Epithelial cell of proximal tubule (primary cell): ENCODE data around the gene SEMA4B. TPM values are rescaled to one million over a fixed set of nuclear protein-coding genes. Genes with fewer than 3 reads are reported as not detected.
A peak's percentile ranks its signal among the peaks of the same experiment; 100 is the strongest.

ENCODE experiments used
- DNase-seq: peaks from one replicate; pipeline ENCODE4 v3.0.0-alpha.2; 2011; ENCODE audit warnings: low read depth
- H3K4me3 ChIP-seq: 2 replicates; pipeline ENCODE4 v1.5.1; 2011; ENCODE audit warnings: low read depth, mild to moderate bottlenecking, low read length
- total RNA-seq: library from RNA; depleted of rRNA; stranded (reverse); fragments of >200 nt; gene quantifications from 2 replicates; pipeline ENCODE4 v1.2.3, GENCODE V29; 2015
- TF ChIP-seq, protein P1 (sequence below): conservative IDR thresholded peaks from 2 replicates; pipeline ENCODE4 v1.5.1; 2012; ENCODE audit warnings: low read depth, mild to moderate bottlenecking, low read length

Gene SEMA4B, protein sequence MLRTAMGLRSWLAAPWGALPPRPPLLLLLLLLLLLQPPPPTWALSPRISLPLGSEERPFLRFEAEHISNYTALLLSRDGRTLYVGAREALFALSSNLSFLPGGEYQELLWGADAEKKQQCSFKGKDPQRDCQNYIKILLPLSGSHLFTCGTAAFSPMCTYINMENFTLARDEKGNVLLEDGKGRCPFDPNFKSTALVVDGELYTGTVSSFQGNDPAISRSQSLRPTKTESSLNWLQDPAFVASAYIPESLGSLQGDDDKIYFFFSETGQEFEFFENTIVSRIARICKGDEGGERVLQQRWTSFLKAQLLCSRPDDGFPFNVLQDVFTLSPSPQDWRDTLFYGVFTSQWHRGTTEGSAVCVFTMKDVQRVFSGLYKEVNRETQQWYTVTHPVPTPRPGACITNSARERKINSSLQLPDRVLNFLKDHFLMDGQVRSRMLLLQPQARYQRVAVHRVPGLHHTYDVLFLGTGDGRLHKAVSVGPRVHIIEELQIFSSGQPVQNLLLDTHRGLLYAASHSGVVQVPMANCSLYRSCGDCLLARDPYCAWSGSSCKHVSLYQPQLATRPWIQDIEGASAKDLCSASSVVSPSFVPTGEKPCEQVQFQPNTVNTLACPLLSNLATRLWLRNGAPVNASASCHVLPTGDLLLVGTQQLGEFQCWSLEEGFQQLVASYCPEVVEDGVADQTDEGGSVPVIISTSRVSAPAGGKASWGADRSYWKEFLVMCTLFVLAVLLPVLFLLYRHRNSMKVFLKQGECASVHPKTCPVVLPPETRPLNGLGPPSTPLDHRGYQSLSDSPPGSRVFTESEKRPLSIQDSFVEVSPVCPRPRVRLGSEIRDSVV
- 75.6 and 89.6 TPM in 2 replicates for total RNA-seq

DNA sequence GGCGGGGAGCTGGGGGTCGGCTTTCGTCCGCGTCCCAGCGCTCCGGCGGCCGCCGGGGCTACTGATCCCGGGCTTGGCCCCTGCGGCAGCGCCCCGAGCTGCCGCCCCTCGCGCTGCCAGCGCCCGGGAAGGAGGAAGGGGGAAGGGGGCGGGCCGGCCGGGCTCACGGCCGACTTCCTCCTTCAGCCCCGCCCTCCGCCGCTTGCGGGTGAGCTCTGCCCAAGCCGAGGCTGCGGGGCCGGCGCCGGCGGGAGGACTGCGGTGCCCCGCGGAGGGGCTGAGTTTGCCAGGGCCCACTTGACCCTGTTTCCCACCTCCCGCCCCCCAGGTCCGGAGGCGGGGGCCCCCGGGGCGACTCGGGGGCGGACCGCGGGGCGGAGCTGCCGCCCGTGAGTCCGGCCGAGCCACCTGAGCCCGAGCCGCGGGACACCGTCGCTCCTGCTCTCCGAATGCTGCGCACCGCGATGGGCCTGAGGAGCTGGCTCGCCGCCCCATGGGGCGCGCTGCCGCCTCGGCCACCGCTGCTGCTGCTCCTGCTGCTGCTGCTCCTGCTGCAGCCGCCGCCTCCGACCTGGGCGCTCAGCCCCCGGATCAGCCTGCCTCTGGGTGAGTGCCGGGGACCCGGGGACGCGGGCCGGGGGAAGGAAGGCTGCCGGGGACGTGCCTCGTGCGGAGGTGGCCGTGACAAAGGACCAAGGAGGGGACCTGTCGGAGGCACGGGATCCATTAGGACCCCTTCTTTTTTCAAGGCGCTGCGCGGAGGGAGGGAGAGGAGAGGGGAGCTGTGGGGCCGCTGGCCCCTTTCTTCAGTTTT lies at the start of gene SEMA4B:
SEMA4B (plus strand) TSS at position 201 of the 814 bp plus-strand sequence; CDS start at position 450, 249 bp downstream.
- peak within 1 kb of the TSS; percentile 96 for H3K4me3 ChIP-seq
- DNase-seq, result no peak
- TF ChIP-seq, protein P1, sequence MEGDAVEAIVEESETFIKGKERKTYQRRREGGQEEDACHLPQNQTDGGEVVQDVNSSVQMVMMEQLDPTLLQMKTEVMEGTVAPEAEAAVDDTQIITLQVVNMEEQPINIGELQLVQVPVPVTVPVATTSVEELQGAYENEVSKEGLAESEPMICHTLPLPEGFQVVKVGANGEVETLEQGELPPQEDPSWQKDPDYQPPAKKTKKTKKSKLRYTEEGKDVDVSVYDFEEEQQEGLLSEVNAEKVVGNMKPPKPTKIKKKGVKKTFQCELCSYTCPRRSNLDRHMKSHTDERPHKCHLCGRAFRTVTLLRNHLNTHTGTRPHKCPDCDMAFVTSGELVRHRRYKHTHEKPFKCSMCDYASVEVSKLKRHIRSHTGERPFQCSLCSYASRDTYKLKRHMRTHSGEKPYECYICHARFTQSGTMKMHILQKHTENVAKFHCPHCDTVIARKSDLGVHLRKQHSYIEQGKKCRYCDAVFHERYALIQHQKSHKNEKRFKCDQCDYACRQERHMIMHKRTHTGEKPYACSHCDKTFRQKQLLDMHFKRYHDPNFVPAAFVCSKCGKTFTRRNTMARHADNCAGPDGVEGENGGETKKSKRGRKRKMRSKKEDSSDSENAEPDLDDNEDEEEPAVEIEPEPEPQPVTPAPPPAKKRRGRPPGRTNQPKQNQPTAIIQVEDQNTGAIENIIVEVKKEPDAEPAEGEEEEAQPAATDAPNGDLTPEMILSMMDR, result no peak

DNA sequence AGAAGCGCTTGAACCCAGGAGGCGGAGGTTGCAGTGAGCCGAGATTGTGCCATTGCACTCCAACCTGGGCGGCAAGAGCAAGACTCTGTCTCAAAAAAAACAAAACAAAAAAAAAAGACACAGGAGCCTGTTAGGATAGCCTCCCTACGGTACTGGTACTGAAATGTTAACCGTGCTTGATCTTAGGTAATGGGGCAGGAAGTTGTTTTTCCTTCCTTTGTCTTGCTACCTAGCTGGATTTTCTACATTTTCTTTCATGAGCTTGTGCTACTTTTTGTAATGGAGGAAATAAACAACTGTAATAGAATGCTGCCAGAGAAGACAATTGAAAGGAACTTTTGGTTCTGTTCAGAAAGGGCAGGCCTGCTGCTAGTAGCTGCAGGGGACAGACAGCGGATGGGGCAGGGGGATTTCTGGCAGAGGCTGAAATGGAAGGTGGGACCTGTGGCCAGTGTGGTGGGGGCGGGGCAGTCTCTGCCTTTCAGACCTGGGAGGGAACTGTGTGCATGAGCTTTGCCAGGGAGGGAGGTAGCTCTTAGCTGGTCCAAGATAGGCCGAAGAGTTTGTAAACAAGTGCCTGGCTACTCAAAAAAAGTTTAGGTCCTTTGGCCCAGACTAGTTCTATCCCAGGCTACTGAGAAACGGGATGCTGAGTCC lies 49.0 kb upstream of the SEMA4B start:
- TF ChIP-seq, protein P1, result no peak

DNA sequence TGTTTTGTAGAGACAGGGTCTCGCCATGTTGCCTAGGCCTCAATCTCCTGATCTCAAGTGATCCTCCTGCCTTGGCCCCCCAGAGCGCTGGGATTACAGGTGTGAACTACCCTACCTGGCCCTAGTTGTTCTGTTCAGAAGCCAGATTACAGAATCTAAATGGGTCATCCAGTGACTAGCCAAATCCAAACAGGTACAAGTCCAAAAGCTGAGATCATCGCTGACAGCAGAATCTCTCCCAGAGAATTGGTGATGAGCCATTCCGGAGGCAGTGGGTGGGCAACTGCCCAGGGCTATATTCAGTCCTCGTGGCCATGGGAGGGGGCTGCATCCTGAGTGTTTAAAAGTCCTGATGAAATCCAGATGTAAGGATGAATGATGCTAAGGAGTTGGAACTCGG lies 47.5 kb upstream of the SEMA4B start:
- TF ChIP-seq, protein P1, result no peak
- no peak overlapping the region for H3K4me3 ChIP-seq
- DNase-seq, result no peak

More for the DNA sequence above, 49.0 kb upstream of the SEMA4B start:
- no peak for DNase-seq
- H3K4me3 ChIP-seq, result no peak overlapping the region

DNA sequence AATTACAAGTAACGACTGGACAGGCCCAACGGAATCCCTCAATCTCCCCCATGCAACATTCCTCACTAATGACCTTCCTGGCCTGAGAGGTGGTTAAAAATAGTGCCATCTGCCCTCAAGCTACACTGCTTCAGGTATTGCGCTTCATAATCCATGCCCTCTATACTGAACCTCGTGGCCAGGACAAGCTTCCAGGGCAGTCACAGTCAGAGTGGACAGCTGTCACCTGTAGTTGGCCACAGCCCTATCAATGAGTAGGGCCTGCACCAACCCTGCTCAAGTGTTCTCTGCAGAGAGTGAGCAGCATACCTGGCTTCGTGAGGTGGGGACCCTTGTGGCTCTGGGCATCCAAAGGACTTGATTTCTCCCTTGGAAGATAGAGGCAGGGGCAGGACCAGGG lies 46.9 kb upstream of the SEMA4B start:
- TF ChIP-seq, protein P1, result no peak
- no peak overlapping the region for H3K4me3 ChIP-seq
- no peak for DNase-seq

DNA sequence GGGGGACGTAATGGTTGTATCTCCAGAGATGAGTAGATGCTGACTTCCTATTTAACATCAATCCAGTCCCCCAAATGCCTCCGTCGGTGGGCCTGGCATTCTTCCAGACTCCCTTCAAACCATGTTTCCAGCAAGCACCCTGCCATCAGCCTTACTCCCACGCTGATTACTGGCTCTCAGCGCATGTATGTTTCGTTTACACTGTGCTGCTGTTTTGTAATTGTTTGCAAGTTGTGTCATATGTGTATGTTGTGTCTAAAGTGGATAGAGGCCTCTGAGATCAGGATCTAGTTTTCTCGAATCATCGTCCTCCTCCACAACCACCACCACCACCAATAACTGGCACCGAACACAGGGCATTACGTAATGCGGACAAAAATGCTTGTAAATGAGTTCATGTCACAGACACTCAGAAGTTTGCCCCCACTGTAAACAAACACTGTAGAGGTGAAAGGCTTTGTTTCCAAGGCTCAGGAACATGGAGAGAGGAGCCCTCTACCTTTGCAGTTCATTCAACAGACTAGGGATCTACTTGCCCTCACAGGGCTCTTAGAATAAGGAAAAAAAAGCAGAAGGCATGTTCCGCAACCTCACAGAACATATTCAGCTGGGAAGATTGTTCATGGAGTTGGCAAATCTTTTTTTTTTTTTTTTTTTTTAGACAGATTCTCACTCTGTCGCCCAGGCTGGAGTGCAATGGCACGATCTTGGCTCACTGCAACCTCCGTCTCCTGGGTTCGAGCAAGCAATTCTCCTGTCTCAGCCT lies 46.1 kb upstream of the SEMA4B start:
- DNase-seq, result no peak
- TF ChIP-seq, protein P1, result no peak

More for the DNA sequence above, 46.1 kb upstream of the SEMA4B start:
- H3K4me3 ChIP-seq, result no peak overlapping the region
